ENCODE measurements around the gene PCDHGB4.
"Not testable (repeated sequence)": the region's sequence is repeated elsewhere in the genome, so short reads cannot be mapped to it uniquely, and the experiment has no call there.

The PCDHGB4 gene

DNA sequence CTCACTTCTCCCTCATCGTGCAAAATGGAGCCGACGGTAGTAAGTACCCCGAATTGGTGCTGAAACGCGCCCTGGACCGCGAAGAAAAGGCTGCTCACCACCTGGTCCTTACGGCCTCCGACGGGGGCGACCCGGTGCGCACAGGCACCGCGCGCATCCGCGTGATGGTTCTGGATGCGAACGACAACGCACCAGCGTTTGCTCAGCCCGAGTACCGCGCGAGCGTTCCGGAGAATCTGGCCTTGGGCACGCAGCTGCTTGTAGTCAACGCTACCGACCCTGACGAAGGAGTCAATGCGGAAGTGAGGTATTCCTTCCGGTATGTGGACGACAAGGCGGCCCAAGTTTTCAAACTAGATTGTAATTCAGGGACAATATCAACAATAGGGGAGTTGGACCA is 43.8 kb downstream of the PCDHGB4 start:
- TF ChIP-seq, protein P1, sequence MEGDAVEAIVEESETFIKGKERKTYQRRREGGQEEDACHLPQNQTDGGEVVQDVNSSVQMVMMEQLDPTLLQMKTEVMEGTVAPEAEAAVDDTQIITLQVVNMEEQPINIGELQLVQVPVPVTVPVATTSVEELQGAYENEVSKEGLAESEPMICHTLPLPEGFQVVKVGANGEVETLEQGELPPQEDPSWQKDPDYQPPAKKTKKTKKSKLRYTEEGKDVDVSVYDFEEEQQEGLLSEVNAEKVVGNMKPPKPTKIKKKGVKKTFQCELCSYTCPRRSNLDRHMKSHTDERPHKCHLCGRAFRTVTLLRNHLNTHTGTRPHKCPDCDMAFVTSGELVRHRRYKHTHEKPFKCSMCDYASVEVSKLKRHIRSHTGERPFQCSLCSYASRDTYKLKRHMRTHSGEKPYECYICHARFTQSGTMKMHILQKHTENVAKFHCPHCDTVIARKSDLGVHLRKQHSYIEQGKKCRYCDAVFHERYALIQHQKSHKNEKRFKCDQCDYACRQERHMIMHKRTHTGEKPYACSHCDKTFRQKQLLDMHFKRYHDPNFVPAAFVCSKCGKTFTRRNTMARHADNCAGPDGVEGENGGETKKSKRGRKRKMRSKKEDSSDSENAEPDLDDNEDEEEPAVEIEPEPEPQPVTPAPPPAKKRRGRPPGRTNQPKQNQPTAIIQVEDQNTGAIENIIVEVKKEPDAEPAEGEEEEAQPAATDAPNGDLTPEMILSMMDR (IDR thresholded peaks at IDR 0.05; ENCODE audit: low read depth, low read length) = no peak
- DNase-seq (ENCODE audit: extremely low read depth, low read depth) = no peak

DNA sequence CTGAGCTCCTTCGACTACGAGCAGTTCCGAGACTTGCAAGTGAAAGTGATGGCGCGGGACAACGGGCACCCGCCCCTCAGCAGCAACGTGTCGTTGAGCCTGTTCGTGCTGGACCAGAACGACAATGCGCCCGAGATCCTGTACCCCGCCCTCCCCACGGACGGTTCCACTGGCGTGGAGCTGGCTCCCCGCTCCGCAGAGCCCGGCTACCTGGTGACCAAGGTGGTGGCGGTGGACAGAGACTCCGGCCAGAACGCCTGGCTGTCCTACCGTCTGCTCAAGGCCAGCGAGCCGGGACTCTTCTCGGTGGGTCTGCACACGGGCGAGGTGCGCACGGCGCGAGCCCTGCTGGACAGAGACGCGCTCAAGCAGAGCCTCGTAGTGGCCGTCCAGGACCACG is 44.8 kb downstream of the PCDHGB4 start:
- DNase-seq (ENCODE audit: extremely low read depth, low read depth) = not testable (repeated sequence)

DNA sequence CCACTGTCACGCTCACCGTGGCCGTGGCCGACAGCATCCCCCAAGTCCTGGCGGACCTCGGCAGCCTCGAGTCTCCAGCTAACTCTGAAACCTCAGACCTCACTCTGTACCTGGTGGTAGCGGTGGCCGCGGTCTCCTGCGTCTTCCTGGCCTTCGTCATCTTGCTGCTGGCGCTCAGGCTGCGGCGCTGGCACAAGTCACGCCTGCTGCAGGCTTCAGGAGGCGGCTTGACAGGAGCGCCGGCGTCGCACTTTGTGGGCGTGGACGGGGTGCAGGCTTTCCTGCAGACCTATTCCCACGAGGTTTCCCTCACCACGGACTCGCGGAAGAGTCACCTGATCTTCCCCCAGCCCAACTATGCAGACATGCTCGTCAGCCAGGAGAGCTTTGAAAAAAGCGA is 45.2 kb downstream of the PCDHGB4 start:
- not testable (repeated sequence) for DNase-seq (ENCODE audit: extremely low read depth, low read depth)

DNA sequence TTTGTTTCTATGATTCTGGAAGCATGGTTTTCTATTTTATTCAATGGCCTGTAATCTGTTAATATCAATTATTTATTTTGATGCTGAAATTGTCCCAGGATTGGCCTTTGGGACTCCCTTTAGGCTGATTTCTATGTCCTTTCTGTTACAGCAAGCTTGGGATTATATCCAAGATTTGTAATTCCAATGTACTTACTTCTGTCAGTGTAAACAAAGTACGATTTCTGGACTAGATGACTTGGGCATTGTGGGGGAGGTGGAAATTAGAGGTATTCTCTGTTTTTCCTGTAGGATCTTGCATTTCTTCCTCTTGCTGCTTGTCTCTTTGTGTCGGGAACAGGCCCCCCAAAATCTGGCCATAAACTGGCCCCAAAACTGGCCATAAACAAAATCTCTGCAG is 46.5 kb downstream of the PCDHGB4 start:
- TF ChIP-seq, protein P1 (IDR thresholded peaks at IDR 0.05; ENCODE audit: low read depth, low read length) = no peak

DNA sequence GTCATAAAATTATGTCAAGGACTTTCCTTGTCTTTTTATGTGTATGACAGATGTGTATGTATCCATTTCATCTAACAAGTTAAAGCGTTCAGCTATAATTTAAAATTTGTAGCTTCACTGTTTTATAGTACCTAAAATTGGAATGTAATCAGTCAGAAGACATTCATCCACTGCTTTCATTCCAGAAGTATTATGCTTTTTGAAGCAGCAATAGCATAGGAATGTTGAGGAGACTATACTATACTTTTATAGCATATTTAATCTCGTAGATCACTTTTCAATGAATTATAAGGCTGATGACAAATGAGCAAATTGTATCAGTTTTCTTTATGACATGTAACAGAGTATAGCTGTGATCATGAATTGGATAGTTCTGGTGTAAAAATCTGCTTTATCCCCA is 49.7 kb downstream of the PCDHGB4 start:
- no peak for DNase-seq (ENCODE audit: extremely low read depth, low read depth)
- TF ChIP-seq, protein P1 (IDR thresholded peaks at IDR 0.05; ENCODE audit: low read depth, low read length) = no peak

More for the DNA sequence above, 46.5 kb downstream of the PCDHGB4 start:
- no peak for DNase-seq (ENCODE audit: extremely low read depth, low read depth)

DNA sequence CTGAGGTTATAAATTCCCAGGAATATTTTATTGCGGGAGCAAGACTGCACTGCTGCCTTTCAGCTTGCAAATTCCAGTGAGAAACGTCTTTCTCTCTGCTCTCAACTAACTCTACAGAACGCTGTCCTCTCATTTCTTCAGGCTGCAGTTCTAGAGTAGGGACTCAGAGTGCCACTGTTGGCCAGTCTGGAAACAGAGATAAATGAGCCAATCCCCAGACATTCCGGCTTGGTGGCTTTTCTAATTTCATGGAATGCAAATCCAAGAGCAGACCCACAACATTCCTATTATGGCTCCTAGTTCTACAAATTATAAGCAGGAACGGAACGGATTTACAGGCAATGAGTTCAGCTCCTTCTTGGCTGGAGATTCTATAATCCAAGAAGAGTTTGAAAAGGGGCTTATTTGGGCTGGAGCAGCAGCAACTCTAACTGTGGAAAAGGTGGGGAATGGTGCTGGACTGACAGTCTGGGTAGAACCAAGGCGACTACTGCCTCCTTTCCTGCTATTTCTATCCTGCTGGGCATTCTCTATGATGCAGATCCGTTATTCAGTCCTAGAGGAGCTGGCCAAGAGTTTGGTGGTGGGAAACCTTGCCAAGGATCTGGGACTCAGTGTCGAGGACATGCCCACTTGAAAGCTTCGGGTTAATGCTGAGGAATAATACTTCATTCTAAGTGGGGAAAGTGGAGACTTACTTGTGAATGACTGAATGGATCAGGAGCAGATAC is 52.1 kb downstream of the PCDHGB4 start:
- TF ChIP-seq, protein P1 (IDR thresholded peaks at IDR 0.05; ENCODE audit: low read depth, low read length) = no peak
- DNase-seq (ENCODE audit: extremely low read depth, low read depth) = no peak

Data from AG09319 (cell line).